GM21786 (cell line): Measurements from ENCODE around the gene ZKSCAN5.
"Not testable (repeated sequence)": the region's sequence is repeated elsewhere in the genome, so short reads cannot be mapped to it uniquely, and the experiment has no call there.

Experiments used
- ATAC-seq: cut with Tn5 transposase; IDR thresholded peaks from one replicate; pipeline ENCODE4 v1.9.1; 2021; ENCODE audit not compliant: unreplicated experiment

ZKSCAN5 gene

DNA sequence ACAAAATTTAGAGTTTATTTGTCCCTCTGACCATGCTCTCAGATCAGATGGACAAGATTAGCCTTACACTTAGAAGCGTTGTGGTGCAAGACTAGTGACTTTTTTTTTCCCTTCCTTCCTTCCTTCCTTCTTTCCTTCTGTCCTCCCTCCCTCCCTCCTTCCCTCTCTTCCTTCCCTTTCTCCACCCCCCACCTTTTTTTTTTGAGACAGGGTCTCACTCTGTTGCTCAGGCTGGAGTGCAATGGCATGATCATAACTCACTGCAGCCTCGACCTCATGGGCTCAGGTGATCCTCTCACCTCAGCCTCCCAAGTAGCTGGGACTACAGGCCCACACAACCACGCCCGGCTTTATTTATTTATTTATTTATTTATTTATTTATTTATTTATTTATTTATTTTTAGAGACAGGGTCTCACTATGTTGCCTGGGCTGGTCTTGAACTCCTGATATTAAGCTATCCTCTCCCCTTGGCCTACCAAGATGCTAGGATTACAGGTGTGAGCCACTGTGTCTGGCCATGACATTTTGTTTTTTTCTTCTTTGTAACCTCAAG lies 76.4 kb downstream of the ZKSCAN5 start:
- not testable (repeated sequence) for ATAC-seq
